MCF 10A (cell line): ENCODE measurements around the gene SMARCC1. TPM values are rescaled to one million over a fixed set of nuclear protein-coding genes. Genes with fewer than 3 reads are reported as not detected.

Experiments
- BruUV-seq: library from RNA; stranded (reverse); fragments of 400-500 nt; replicated peaks from 2 replicates; lab custom pipeline; 2021; lab: Mats Ljungman, UMichigan
- CTCF ChIA-PET: fragments of 300-600 bp; sonication (Branson Sonifier 250); formaldehyde crosslinking; extraction: SDS; loops from one replicate; lab custom pipeline; 2021; ENCODE audit warnings: antibody characterized with exemption, inconsistent platforms; lab: Yijun Ruan, JAX
- POLR2A ChIA-PET: fragments of 300-600, 350-650 bp; sonication (Branson Sonifier 250); formaldehyde crosslinking; extraction: SDS; loops from one replicate; lab custom pipeline; 2020; ENCODE audit warnings: antibody characterized with exemption, inconsistent platforms; lab: Yijun Ruan, JAX
- DNase-seq: peaks from one replicate; pipeline ENCODE4 v3.0.0-alpha.2; 2018; ENCODE audit not compliant: unreplicated experiment
- H3K27ac Mint-ChIP-seq: one replicate; pipeline ENCODE4 v1.8.0; 2022; ENCODE audit warnings: mild to moderate bottlenecking, low read depth, mixed read lengths; ENCODE audit not compliant: unreplicated experiment
- H3K27me3 Mint-ChIP-seq: one replicate; pipeline ENCODE4 v1.8.0; 2022; ENCODE audit warnings: mixed read lengths; ENCODE audit not compliant: insufficient read depth, unreplicated experiment
- H3K36me3 Mint-ChIP-seq: one replicate; pipeline ENCODE4 v1.8.0; 2022; ENCODE audit warnings: mild to moderate bottlenecking, moderate library complexity, mixed read lengths; ENCODE audit not compliant: insufficient read depth, unreplicated experiment
- H3K4me1 Mint-ChIP-seq: one replicate; pipeline ENCODE4 v1.8.0; 2022; ENCODE audit warnings: mixed read lengths; ENCODE audit not compliant: insufficient read depth, unreplicated experiment
- H3K4me3 Mint-ChIP-seq: one replicate; pipeline ENCODE4 v1.8.0; 2022; ENCODE audit warnings: mild to moderate bottlenecking, moderate library complexity, mixed read lengths; ENCODE audit not compliant: unreplicated experiment
- H3K9me3 Mint-ChIP-seq: one replicate; pipeline ENCODE4 v1.8.0; 2022; ENCODE audit warnings: mixed read lengths; ENCODE audit not compliant: unreplicated experiment
- CTCF ChIP-seq: fragments of 200-600 bp; IDR thresholded peaks from one replicate; pipeline ENCODE4 v1.8.0; 2022; ENCODE audit warnings: antibody characterized with exemption, mild to moderate bottlenecking; ENCODE audit not compliant: unreplicated experiment
- intact Hi-C: fragments of 100-400 bp; cut with micrococcal nuclease; formaldehyde crosslinking; loops from 2 replicates; pipeline ENCODE4 v1.14.1; 2022
- total RNA-seq: library from RNA; stranded (reverse); gene quantifications from 2 replicates; pipeline ENCODE4 v1.2.3, GENCODE V29; 2022

SMARCC1 gene
- total RNA-seq, 1 experiment from 2014 or later: 77.5 TPM

- Mint-ChIP-seq H3K27me3 (peaks cover 28% of the 10 kb centered on the region), H3K4me1 (no peaks in the 10 kb centered on the region), H3K9me3 (no peaks in the 10 kb centered on the region), H3K4me3 (no peak overlapping the region), H3K27ac (no peak overlapping the region), H3K36me3 (no peaks in the 10 kb centered on the region)
- ChIA-PET POLR2A (no interaction called here), CTCF (no interaction called here)
- no peak for TF ChIP-seq CTCF
- no TSS peak for BruUV-seq
- DNase-seq: no peak
- intact Hi-C loops: no loop called here
These were observed 227.4 kb downstream of the SMARCC1 start for GRCh38 chr3:47554335-47554734.

DNA sequence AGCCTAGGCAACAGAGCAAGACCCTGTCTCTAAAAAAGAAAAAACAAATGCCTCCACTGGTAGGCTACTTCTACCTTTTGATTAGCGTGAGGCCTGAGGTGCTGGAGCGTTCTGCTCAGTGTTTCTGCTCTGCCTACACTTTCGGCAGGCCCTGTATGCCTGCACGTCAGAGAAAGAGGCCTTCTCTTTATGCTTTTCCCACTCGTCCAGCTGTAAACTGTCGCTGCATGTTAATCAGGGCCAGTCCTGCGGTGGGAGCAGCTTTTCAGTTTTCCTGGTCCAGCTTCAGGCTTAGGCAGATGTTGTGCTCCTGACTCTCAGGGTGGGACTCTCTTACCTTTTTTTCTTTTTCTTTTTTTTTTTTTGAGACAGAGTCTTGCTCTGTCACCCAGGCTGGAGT, 228.3 kb downstream of the SMARCC1 start:
- no peak overlapping the region for H3K27ac Mint-ChIP-seq
- no peaks in the 10 kb centered on the region for H3K4me1 Mint-ChIP-seq
- intact Hi-C loops: no loop called here
- TF ChIP-seq CTCF: no peak
- DNase-seq: no peak
- no peaks in the 10 kb centered on the region for H3K9me3 Mint-ChIP-seq
- BruUV-seq: no TSS peak
- no peaks in the 10 kb centered on the region for H3K36me3 Mint-ChIP-seq
- ChIA-PET POLR2A (interaction anchor here (1.2 kb wide), 1 partner anchor 33 kb away, joined by 3 read pairs; no protein-coding TSS in a partner anchor), CTCF (interaction anchor here (0.6 kb wide), 1 partner anchor 18 kb away, joined by 3 read pairs; no protein-coding TSS in a partner anchor)
- H3K27me3 Mint-ChIP-seq: peaks cover 29% of the 10 kb centered on the region
- no peak overlapping the region for H3K4me3 Mint-ChIP-seq

GRCh38 chr3:47542471-47543173, 239.1 kb downstream of the SMARCC1 start:
- Mint-ChIP-seq H3K27ac (no peak overlapping the region), H3K4me1 (peaks cover 5% of the 10 kb centered on the region), H3K9me3 (no peaks in the 10 kb centered on the region), H3K36me3 (no peaks in the 10 kb centered on the region), H3K27me3 (no peaks in the 10 kb centered on the region), H3K4me3 (no peak overlapping the region)
- intact Hi-C loops: no loop called here
- CTCF ChIA-PET: interaction anchor here (0.5 to 1.7 kb wide), 3 partner anchors 8 to 38 kb away, joined by 3 to 5 read pairs (median 4); no protein-coding TSS in a partner anchor
- TF ChIP-seq CTCF: no peak
- DNase-seq: no peak
- POLR2A ChIA-PET: interaction anchor here (0.6 kb wide), 1 partner anchor 16 kb away, joined by 4 read pairs; no protein-coding TSS in a partner anchor
- BruUV-seq: no TSS peak

GRCh38 chr3:47541583-47542108, 240.0 kb downstream of the SMARCC1 start:
- H3K27me3 Mint-ChIP-seq: no peaks in the 10 kb centered on the region
- H3K9me3 Mint-ChIP-seq: no peaks in the 10 kb centered on the region
- CTCF ChIA-PET: interaction anchor here (0.8 kb wide), 1 partner anchor 19 kb away, joined by 4 read pairs; no protein-coding TSS in a partner anchor
- no peak overlapping the region for H3K4me3 Mint-ChIP-seq
- BruUV-seq: no TSS peak
- peaks cover 5% of the 10 kb centered on the region for H3K4me1 Mint-ChIP-seq
- no peak for TF ChIP-seq CTCF
- H3K27ac Mint-ChIP-seq: no peak overlapping the region
- intact Hi-C loops: no loop called here
- no peaks in the 10 kb centered on the region for H3K36me3 Mint-ChIP-seq
- POLR2A ChIA-PET: interaction anchor here (0.6 kb wide), 1 partner anchor 15 kb away, joined by 4 read pairs; no protein-coding TSS in a partner anchor
- DNase-seq: no peak
